IMR-90 (cell line): ENCODE measurements around the gene TRPC1. TPM values are rescaled to one million over a fixed set of nuclear protein-coding genes. Genes with fewer than 3 reads are reported as not detected.

Source experiments
- ATAC-seq: fragments of 200-7000 bp; cut with Tn5 transposase; 2 replicates; pipeline ENCODE4 v1.9.1; 2020; ENCODE audit warnings: low read depth, mild to moderate bottlenecking, moderate library complexity
- BruUV-seq: library from RNA; stranded (reverse); fragments of 400-500 nt; replicated peaks from 2 replicates; lab custom pipeline; 2021; lab: Mats Ljungman, UMichigan
- CTCF ChIA-PET: fragments of 300-600 bp; formaldehyde crosslinking; extraction: SDS; loops from one replicate; lab custom pipeline; 2021; ENCODE audit warnings: antibody characterized with exemption; lab: Yijun Ruan, JAX
- POLR2A ChIA-PET: fragments of 300-600 bp; sonication (Branson Sonifier 250); formaldehyde crosslinking; loops from one replicate; lab custom pipeline; 2022; ENCODE audit warnings: antibody characterized with exemption; ENCODE audit not compliant: unreplicated experiment; lab: Charles Lee
- DNase-seq: peaks from one replicate; pipeline ENCODE4 v3.0.0; 2013
- H2AFZ ChIP-seq: replicated peaks from 2 replicates; pipeline ENCODE3; 2013; ENCODE audit warnings: low read length, mild to moderate bottlenecking; ENCODE audit not compliant: poor library complexity
- H2AK5ac ChIP-seq: 2 replicates; pipeline ENCODE4 v1.6.1; 2013; ENCODE audit warnings: low read depth, low read length, inconsistent platforms
- H2AK9ac ChIP-seq: replicated peaks from 2 replicates; pipeline ENCODE3; 2013; ENCODE audit warnings: mild to moderate bottlenecking, low read depth, low read length, moderate library complexity; ENCODE audit not compliant: poor library complexity
- H2BK120ac ChIP-seq: 2 replicates; pipeline ENCODE4 v1.6.1; 2013; ENCODE audit warnings: low read depth, low read length, inconsistent platforms
- H2BK15ac ChIP-seq: 3 replicates; pipeline ENCODE4 v1.6.1; 2013; ENCODE audit warnings: low read depth, low read length, inconsistent platforms
- H2BK20ac ChIP-seq: 2 replicates; pipeline ENCODE4 v1.6.1; 2013; ENCODE audit warnings: low read depth, mild to moderate bottlenecking, inconsistent platforms, low read length, moderate library complexity
- H2BK5ac ChIP-seq: 2 replicates; pipeline ENCODE4 v1.6.1; 2013; ENCODE audit warnings: mild to moderate bottlenecking, low read depth, low read length, inconsistent platforms; ENCODE audit not compliant: poor library complexity, severe bottlenecking
- H3K14ac ChIP-seq: replicated peaks from 2 replicates; pipeline ENCODE4 v1.6.1; 2013; ENCODE audit warnings: low read depth, low read length, inconsistent platforms
- H3K18ac ChIP-seq: 2 replicates; pipeline ENCODE4 v1.6.1; 2013; ENCODE audit warnings: low read depth, low read length, control low read depth
- H3K23ac ChIP-seq: 2 replicates; pipeline ENCODE4 v1.6.1; 2013; ENCODE audit warnings: low read depth, low read length, inconsistent platforms
- H3K27ac ChIP-seq: 2 replicates; pipeline ENCODE4 v1.5.1; 2013; ENCODE audit warnings: mild to moderate bottlenecking, control low read depth, low read length; ENCODE audit not compliant: insufficient read depth
- H3K27me3 ChIP-seq: 2 replicates; pipeline ENCODE4 v1.6.1; 2013; ENCODE audit warnings: low read length; ENCODE audit not compliant: control insufficient read depth, insufficient read depth
- H3K36me3 ChIP-seq: 2 replicates; pipeline ENCODE4 v1.6.1; 2013; ENCODE audit warnings: low read length, mixed read lengths; ENCODE audit not compliant: control insufficient read depth, insufficient read depth
- H3K4ac ChIP-seq: 2 replicates; pipeline ENCODE4 v1.6.1; 2013; ENCODE audit warnings: low read depth, low read length, inconsistent platforms
- H3K4me1 ChIP-seq: 2 replicates; pipeline ENCODE4 v1.6.1; 2013; ENCODE audit warnings: low read length, mixed read lengths; ENCODE audit not compliant: control insufficient read depth, insufficient read depth
- H3K4me2 ChIP-seq: 2 replicates; pipeline ENCODE4 v1.6.1; 2013; ENCODE audit warnings: low read depth, mild to moderate bottlenecking, control low read depth, low read length, moderate library complexity
- H3K4me3 ChIP-seq: 2 replicates; pipeline ENCODE4 v1.5.1; 2013; ENCODE audit warnings: low read depth, mild to moderate bottlenecking, control low read depth, low read length, moderate library complexity; ENCODE audit not compliant: insufficient read depth
- H3K56ac ChIP-seq: 2 replicates; pipeline ENCODE4 v1.6.1; 2013; ENCODE audit warnings: low read length, inconsistent platforms; ENCODE audit not compliant: insufficient read depth; ENCODE audit errors: extremely low read depth
- H3K79me1 ChIP-seq, 2 experiments: 2 replicates each; pipeline ENCODE4 v1.6.1; 2013; ENCODE audit warnings: low read length in 2 of 2, inconsistent platforms in 1 of 2, low read depth in 1 of 2
- H3K9ac ChIP-seq: 2 replicates; pipeline ENCODE4 v1.6.1; 2013; ENCODE audit warnings: low read depth, low read length, control low read depth
- H3K9me1 ChIP-seq: 2 replicates; pipeline ENCODE4 v1.6.1; 2013; ENCODE audit warnings: low read length, inconsistent platforms; ENCODE audit not compliant: insufficient read depth
- H3K9me3 ChIP-seq: 2 replicates; pipeline ENCODE4 v1.6.1; 2013; ENCODE audit warnings: low read length; ENCODE audit not compliant: control insufficient read depth, insufficient read depth
- H4K20me1 ChIP-seq: 2 replicates; pipeline ENCODE4 v1.6.1; 2013; ENCODE audit warnings: low read length, inconsistent platforms; ENCODE audit not compliant: insufficient read depth
- H4K5ac ChIP-seq: 2 replicates; pipeline ENCODE4 v1.6.1; 2013; ENCODE audit warnings: mild to moderate bottlenecking, low read depth, low read length, control low read depth
- H4K8ac ChIP-seq, 2 experiments: 2 replicates each; pipeline ENCODE4 v1.6.1; 2013; ENCODE audit warnings: low read depth in 2 of 2, low read length in 2 of 2, control low read depth in 1 of 2, inconsistent platforms in 1 of 2
- H4K91ac ChIP-seq: 2 replicates; pipeline ENCODE4 v1.6.1; 2013; ENCODE audit warnings: low read depth, low read length, inconsistent platforms; ENCODE audit not compliant: insufficient read depth
- RCOR1 ChIP-seq: IDR thresholded peaks from 2 replicates; pipeline ENCODE4 v1.6.1; 2012; ENCODE audit warnings: mild to moderate bottlenecking, low read length, improper control_type of control experiment; ENCODE audit not compliant: insufficient replicate concordance
- WGBS, 2 experiments: methylation state at CpG; one replicate each; pipeline versions ENCODE4 v1.1.5 to v1.1.7; 2013; ENCODE audit warnings: missing lambda C conversion rate in 2 of 2; ENCODE audit not compliant: insufficient read length in 1 of 2; ENCODE audit errors: extremely low coverage in 2 of 2; 5-methylcytosine and 5-hydroxymethylcytosine counted together
- dilution Hi-C: fragments of 300-500 bp; cut with HindIII; formaldehyde crosslinking; loops from one replicate; pipeline ENCODE4 v1.14.3; 2018; ENCODE audit warnings: low sequenced_read_pairs; ENCODE audit not compliant: unreplicated experiment
- in situ Hi-C: fragments of 300-500 bp; cut with MboI; formaldehyde crosslinking; loops from 3 replicates; pipeline ENCODE4 v1.14.3; 2019; ENCODE audit warnings: low sequenced_read_pairs, inconsistent platforms, mixed read lengths
- intact Hi-C: fragments of 100-400 bp; cut with micrococcal nuclease; formaldehyde crosslinking; loops from 2 replicates; pipeline ENCODE4 v1.10.0; 2022
- polyA plus RNA-seq, 3 experiments: library from polyadenylated mRNA; depleted of rRNA; stranded (reverse); fragments of >200 nt; gene quantifications; 2 replicates each; pipeline ENCODE4 v1.2.3, GENCODE V29; 2012; ENCODE audit warnings: low replicate concordance in 1 of 3
- total RNA-seq: library from RNA; depleted of rRNA; stranded (reverse); fragments of >200 nt; gene quantifications from 2 replicates; pipeline ENCODE4 v1.2.3, GENCODE V29; 2012

TRPC1 gene
- total and polyA plus RNA-seq, 2 of the 4 experiments (the other 2 are of a cell fraction): 5.9 to 7.2 TPM

DNA sequence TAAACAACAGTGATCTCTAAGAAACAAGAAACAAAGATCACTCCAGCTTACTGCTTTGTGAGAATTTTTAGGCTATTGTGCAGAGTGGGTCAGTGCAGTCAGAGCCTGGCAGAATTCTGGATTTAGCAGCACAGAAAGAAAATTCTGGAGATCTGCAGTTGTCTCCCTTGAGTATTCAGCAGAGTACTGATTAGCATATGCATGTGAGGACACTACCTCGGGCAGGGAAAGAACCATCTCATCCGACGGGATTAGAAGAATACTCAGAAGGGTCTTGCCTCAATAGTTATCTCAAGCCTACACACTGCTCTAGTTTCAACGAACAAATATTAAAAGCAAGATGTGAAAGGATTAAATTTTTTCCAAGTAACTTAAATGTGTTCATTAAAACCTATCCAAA is 70.7 kb downstream of the TRPC1 start:
- Histone ChIP-seq H2BK120ac (no peak overlapping the region), H4K91ac (no peak overlapping the region), H2BK5ac (no peak overlapping the region), H3K4ac (no peak overlapping the region), H3K14ac (no peak overlapping the region), H2BK15ac (no peak overlapping the region), H4K5ac (no peak overlapping the region), H3K4me2 (no peak overlapping the region), H3K4me3 (no peak overlapping the region), H4K20me1 (no peaks in the 10 kb centered on the region), H2AFZ (no peak overlapping the region), H3K23ac (no peak overlapping the region), H2AK9ac (no peak overlapping the region), H3K79me1 (no peaks in the 10 kb centered on the region), H3K27ac (no peak overlapping the region), H3K4me1 (no peaks in the 10 kb centered on the region), H3K36me3 (no peaks in the 10 kb centered on the region), H4K8ac (no peak overlapping the region), H3K9ac (no peak overlapping the region), H3K27me3 (no peaks in the 10 kb centered on the region), H2AK5ac (no peak overlapping the region), H3K18ac (no peak overlapping the region), H3K9me1 (no peaks in the 10 kb centered on the region), H2BK20ac (no peak overlapping the region), H3K56ac (no peak overlapping the region), H3K9me3 (no peaks in the 10 kb centered on the region)
- no peak for DNase-seq
- no peak for TF ChIP-seq RCOR1
- WGBS, 2 experiments: no CpG with 5 or more reads among the region's 4 CpGs
- ChIA-PET CTCF (no interaction called here), POLR2A (no interaction called here)
- dilution Hi-C loops: no loop called here
- no peak for ATAC-seq
- intact Hi-C loops: no loop called here
- no TSS peak for BruUV-seq
- in situ Hi-C loops: no loop called here
